ENCODE results near the gene ZNF726.
"Not testable (repeated sequence)": the region's sequence is repeated elsewhere in the genome, so short reads cannot be mapped to it uniquely, and the experiment has no call there.

ZNF726 gene

GRCh38 chr19:23884363-23884762 lies 30.3 kb upstream of the ZNF726 start:
- ChIA-PET POLR2A (no interaction called here), CTCF (interaction anchor here (0.9 kb wide), 1 partner anchor 11 kb away, joined by 3 read pairs; no protein-coding TSS in a partner anchor)
- no peak for DNase-seq (ENCODE audit: extremely low spot score)
- no peak for TF ChIP-seq CTCF (IDR thresholded peaks at IDR 0.05; ENCODE audit: control extremely low read depth, extremely low read depth, low read depth, missing control alignments)

GRCh38 chr19:23887642-23888041 lies 27.0 kb upstream of the ZNF726 start:
- CTCF ChIA-PET, result no interaction called here
- TF ChIP-seq CTCF (IDR thresholded peaks at IDR 0.05; ENCODE audit: control extremely low read depth, extremely low read depth, low read depth, missing control alignments), result no peak

GRCh38 chr19:23896096-23896495 lies 18.6 kb upstream of the ZNF726 start:
- POLR2A ChIA-PET, result not testable (repeated sequence)

More at GRCh38 chr19:23887642-23888041, 27.0 kb upstream of the ZNF726 start:
- no peak for DNase-seq (ENCODE audit: extremely low spot score)
- POLR2A ChIA-PET, result no interaction called here

GRCh38 chr19:23896912-23897311 lies 17.8 kb upstream of the ZNF726 start:
- CTCF ChIA-PET, result interaction anchor here (1.5 kb wide), 1 partner anchor 137 kb away, joined by 3 read pairs; no protein-coding TSS in a partner anchor
- no peak for TF ChIP-seq CTCF (IDR thresholded peaks at IDR 0.05; ENCODE audit: control extremely low read depth, extremely low read depth, low read depth, missing control alignments)
- no peak for DNase-seq (ENCODE audit: extremely low spot score)
- POLR2A ChIA-PET, result no interaction called here

More at GRCh38 chr19:23896096-23896495, 18.6 kb upstream of the ZNF726 start:
- DNase-seq (ENCODE audit: extremely low spot score); CTCF ChIA-PET: not testable (repeated sequence)

- no peak for TF ChIP-seq CTCF (IDR thresholded peaks at IDR 0.05; ENCODE audit: control extremely low read depth, extremely low read depth, low read depth, missing control alignments)
- DNase-seq (ENCODE audit: extremely low spot score), result no peak
- POLR2A ChIA-PET, result no interaction called here
- CTCF ChIA-PET, result no interaction called here
These were observed 13.3 kb upstream of the ZNF726 start for GRCh38 chr19:23901360-23901759.

GRCh38 chr19:23904406-23904805 lies 10.3 kb upstream of the ZNF726 start:
- CTCF ChIA-PET, result no interaction called here
- no peak for DNase-seq (ENCODE audit: extremely low spot score)
- POLR2A ChIA-PET, result no interaction called here
- TF ChIP-seq CTCF (IDR thresholded peaks at IDR 0.05; ENCODE audit: control extremely low read depth, extremely low read depth, low read depth, missing control alignments), result no peak

- ChIA-PET POLR2A (no interaction called here), CTCF (no interaction called here)
- no peak for DNase-seq (ENCODE audit: extremely low spot score)
- TF ChIP-seq CTCF (IDR thresholded peaks at IDR 0.05; ENCODE audit: control extremely low read depth, extremely low read depth, low read depth, missing control alignments), result no peak
These were observed 8.9 kb upstream of the ZNF726 start for GRCh38 chr19:23905771-23906170.
